Stimulated activated memory B cell treated with anti-CD40 and anti-IgM and Interleukin-4, amounts not matched to agents 10 μg/mL and 1 μg/mL and 100 μg/mL, for 72 hours (primary cell): Measurements from ENCODE around the gene MACROD2.

Source experiments
- ATAC-seq: fragments of 150-1000 bp; cut with Tn5 transposase; 2 replicates; pipeline ENCODE4 v1.10.0; 2021
- H3K27ac Mint-ChIP-seq: one replicate; pipeline ENCODE4 v1.8.0; 2022; ENCODE audit warnings: mild to moderate bottlenecking, mixed read lengths
- H3K27me3 Mint-ChIP-seq: one replicate; pipeline ENCODE4 v1.8.0; 2022; ENCODE audit warnings: mixed read lengths
- H3K36me3 Mint-ChIP-seq: one replicate; pipeline ENCODE4 v1.8.0; 2022; ENCODE audit warnings: mixed read lengths
- H3K4me1 Mint-ChIP-seq: one replicate; pipeline ENCODE4 v1.8.0; 2022; ENCODE audit warnings: mixed read lengths
- H3K4me3 Mint-ChIP-seq: one replicate; pipeline ENCODE4 v1.8.0; 2022; ENCODE audit warnings: mild to moderate bottlenecking, moderate library complexity, mixed read lengths
- H3K9me3 Mint-ChIP-seq: one replicate; pipeline ENCODE4 v1.8.0; 2022; ENCODE audit warnings: mixed read lengths

The MACROD2 gene

DNA sequence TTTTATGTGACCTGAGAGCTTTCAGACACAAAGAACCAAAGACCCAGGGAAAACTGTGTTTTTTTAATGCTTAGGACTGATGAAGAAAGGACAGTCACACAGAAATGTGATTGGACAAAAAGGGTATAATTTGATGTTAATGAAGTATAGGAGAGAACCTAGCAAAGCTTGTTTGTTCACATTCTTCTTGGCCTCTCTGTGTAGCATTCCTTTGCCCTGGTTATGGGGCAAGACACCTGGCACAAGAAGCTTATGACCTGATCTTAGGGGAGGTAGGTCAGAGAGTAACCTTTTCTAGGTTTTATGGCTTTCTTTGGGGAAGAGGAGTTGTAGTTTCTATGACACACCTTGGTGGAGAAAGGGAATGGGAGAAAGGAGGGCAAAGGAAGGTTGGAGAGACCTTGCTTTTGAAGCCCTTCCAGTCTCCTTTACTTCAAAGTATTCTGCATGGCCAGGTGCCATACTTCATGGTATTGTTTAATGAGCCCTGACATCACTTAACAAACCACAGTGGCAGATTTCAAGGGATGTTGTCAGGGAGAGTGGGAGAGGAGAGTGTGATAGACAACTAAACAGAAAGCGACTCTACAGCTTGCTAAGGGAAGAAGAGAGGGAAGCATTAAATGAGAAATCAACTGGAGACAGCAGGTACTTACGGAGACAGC is 1043.9 kb downstream of the MACROD2 start:
- Mint-ChIP-seq H3K27ac (no peak overlapping the region), H3K36me3 (no peaks in the 10 kb centered on the region), H3K9me3 (no peaks in the 10 kb centered on the region), H3K4me3 (no peak overlapping the region), H3K27me3 (no peaks in the 10 kb centered on the region), H3K4me1 (no peaks in the 10 kb centered on the region)
- ATAC-seq, result no peak

DNA sequence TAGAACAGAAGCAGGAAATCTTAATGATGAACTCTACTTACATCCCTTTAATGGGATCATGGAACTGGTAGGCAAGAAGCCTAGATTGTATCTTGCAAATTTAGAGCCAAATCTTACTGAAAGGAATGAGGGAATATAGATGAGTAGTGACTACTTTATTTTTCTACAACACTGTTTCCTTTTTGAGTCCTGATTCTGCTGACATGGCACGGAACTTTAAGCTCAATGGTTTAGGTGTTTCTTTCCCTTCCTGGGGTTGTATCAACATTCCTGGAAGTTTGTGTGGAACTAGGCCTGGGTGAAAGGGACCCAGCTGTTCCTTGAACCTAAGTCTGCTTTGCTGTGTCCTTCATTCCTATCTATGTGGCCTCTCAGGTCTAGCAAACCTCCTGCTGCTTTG is 1047.4 kb downstream of the MACROD2 start:
- ATAC-seq, result no peak
- Mint-ChIP-seq H3K27ac (no peak overlapping the region), H3K4me3 (no peak overlapping the region), H3K27me3 (no peaks in the 10 kb centered on the region), H3K9me3 (no peaks in the 10 kb centered on the region), H3K4me1 (no peaks in the 10 kb centered on the region), H3K36me3 (no peaks in the 10 kb centered on the region)

DNA sequence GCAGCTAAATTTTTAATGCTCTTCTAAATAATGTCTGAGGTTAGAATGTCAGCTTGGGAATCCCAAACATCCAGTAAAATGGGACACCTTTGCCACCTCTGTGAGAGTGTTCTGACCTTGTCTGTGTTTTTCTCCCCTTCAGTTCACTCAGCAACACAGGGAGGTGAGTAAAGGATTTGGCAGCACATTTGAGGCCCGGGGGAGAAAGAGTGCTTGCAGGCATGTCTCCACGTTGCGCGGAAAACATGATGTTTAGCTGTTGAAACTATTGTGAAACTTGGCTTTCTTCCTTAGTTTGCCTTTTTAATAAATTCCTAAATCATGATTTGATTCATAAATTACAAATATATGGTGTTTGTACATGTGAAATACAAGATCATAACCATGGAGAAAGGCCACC is 1049.9 kb downstream of the MACROD2 start:
- H3K36me3 Mint-ChIP-seq, result no peaks in the 10 kb centered on the region
- H3K4me1 Mint-ChIP-seq, result no peaks in the 10 kb centered on the region
- no peak overlapping the region for H3K4me3 Mint-ChIP-seq
- no peak overlapping the region for H3K27ac Mint-ChIP-seq
- H3K27me3 Mint-ChIP-seq, result no peaks in the 10 kb centered on the region
- ATAC-seq, result no peak
- no peaks in the 10 kb centered on the region for H3K9me3 Mint-ChIP-seq

DNA sequence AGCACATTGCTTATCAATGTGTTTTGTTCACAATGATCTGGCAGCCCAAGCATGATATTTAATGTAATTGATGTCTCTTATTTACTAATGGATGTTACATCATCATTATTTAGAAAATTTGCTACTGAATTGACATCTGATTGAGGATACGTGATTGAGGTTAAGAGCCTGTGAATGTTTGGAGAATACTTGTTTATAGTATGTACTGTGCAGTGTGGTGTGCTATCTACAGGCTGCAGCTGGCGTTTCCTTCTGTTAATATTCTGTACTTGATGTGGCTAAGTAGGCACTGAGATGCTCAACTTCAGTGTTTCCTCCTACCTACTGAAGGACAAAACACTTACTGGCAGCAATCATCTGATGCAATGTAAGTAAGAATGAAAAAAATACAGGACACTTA is 1051.7 kb downstream of the MACROD2 start:
- Mint-ChIP-seq H3K36me3 (no peaks in the 10 kb centered on the region), H3K4me1 (no peaks in the 10 kb centered on the region), H3K27me3 (peaks cover 2% of the 10 kb centered on the region), H3K27ac (no peak overlapping the region), H3K4me3 (no peak overlapping the region), H3K9me3 (no peaks in the 10 kb centered on the region)
- ATAC-seq, result no peak

DNA sequence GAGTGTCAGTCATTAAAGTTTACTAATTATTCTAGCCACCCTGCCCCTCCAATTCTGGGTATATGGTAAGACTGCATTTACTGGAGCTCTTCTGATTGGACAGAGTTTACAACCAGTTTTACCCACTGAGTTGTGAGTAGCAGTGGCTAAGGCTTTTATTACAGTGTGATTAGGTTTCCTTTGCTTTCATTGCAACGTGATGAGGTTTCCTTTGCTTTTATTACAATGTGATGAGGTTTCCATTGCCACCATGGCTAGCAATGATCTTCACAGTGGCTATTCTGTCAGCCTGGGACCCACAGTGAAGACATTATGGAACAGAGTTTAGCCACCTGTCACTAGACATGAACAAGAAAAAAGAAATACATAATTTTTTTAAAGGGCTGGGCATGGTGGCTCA is 1052.3 kb downstream of the MACROD2 start:
- no peak for ATAC-seq
- H3K36me3 Mint-ChIP-seq, result no peaks in the 10 kb centered on the region
- no peaks in the 10 kb centered on the region for H3K9me3 Mint-ChIP-seq
- no peaks in the 10 kb centered on the region for H3K4me1 Mint-ChIP-seq
- H3K27me3 Mint-ChIP-seq, result peaks cover 7% of the 10 kb centered on the region
- no peak overlapping the region for H3K27ac Mint-ChIP-seq
- no peak overlapping the region for H3K4me3 Mint-ChIP-seq

DNA sequence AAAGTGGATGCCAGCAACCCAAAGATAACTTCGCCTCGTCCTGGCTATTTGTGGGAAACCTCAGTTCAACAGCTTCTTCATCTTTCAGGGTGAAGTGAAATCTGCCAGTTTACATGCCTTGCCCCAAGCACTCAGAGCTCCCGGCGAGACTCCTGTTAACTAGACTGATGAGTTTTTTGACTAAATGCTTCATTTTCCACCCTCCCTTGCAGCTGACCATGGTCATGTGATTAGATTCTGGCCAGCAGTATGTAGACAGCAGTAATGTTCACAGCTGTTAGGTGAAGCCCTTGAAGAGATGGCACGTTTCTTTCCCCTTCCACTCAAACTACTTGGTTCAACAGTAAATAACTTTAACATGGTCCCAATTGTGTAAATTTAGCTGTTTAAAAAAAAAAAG is 1060.9 kb downstream of the MACROD2 start:
- Mint-ChIP-seq H3K27me3 (peaks cover 19% of the 10 kb centered on the region), H3K27ac (no peak overlapping the region), H3K36me3 (no peaks in the 10 kb centered on the region), H3K4me1 (no peaks in the 10 kb centered on the region), H3K4me3 (no peak overlapping the region), H3K9me3 (peaks cover 3% of the 10 kb centered on the region)
- no peak for ATAC-seq

DNA sequence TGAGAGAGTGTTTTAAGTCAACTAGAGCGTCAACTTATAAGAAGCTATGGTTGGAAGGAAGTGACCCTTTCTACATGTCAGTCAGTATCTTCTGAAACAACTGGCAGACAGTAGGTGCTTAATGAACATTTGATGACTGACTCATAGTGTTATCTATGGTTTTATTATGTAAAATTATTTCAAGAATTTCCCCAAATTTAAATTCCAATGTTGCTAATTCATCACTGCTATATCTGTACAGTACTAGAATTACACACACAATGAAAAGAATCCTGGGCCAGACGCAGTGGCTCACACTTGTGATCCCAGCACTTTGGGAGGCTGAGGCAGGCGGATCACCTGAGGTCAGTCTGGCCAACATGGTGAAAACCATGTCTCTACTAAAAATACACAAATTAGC is 1063.5 kb downstream of the MACROD2 start:
- Mint-ChIP-seq H3K27ac (no peak overlapping the region), H3K9me3 (peaks cover under 1% of the 10 kb centered on the region), H3K36me3 (no peaks in the 10 kb centered on the region), H3K4me1 (no peaks in the 10 kb centered on the region), H3K4me3 (no peak overlapping the region), H3K27me3 (peaks cover 8% of the 10 kb centered on the region)
- no peak for ATAC-seq

DNA sequence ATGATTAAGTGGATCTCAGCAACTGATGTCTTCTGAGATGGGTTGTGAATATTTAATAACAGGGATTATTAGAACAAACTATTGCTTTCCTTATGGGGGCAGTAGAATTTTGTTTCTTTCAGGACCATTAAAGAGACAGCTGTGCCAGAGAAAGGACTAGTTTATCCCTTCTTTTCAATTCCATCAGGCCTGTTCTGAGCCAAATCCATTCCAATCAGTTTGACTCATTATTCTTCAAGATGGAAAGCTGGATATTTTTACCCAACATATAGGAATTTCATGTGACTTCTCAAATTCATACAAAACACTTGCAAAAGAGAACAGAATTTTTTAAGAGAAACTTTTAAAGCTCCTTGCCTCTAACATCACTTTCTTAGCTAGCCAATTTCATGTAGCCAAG is 1064.1 kb downstream of the MACROD2 start:
- no peaks in the 10 kb centered on the region for H3K36me3 Mint-ChIP-seq
- ATAC-seq, result no peak
- peaks cover 8% of the 10 kb centered on the region for H3K27me3 Mint-ChIP-seq
- no peak overlapping the region for H3K27ac Mint-ChIP-seq
- no peaks in the 10 kb centered on the region for H3K4me1 Mint-ChIP-seq
- H3K4me3 Mint-ChIP-seq, result no peak overlapping the region
- no peaks in the 10 kb centered on the region for H3K9me3 Mint-ChIP-seq

DNA sequence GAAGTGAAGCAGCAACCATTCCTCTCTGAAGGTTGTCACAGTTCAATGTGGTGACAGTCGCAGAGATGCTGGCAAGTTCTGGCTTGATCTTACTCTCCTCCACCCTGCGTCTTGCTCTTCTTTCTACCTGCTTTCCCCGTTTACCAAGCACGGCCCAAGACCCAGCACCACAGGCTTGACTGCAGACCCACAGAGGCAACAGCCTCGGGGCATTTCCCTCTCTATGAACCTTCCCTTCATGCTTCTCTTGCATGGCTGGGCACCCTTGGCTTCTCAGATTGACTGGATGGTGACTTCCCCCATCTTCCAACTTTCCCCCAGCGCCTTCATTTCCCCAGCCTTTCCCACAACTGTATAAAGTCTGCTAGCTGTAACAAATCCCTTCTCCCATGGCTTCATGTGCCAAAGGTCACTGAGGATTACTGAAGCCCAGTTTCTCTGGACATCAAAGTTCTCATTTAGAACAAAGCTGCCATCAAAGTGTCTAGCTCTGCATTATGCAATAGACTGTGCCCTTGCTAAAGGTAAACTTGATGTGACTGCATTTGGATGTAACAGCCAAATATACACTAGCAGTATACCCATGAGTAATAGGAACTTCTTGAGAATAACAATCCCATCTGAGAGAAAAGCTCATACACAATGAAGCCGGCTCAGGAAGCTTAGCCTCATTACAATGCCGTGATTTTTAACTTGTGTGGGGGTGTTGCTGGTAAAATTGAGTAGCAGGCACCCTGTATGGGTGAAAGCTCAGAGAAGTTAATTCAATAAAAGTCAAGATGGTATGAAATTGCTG is 1065.1 kb downstream of the MACROD2 start:
- H3K36me3 Mint-ChIP-seq, result no peaks in the 10 kb centered on the region
- H3K4me3 Mint-ChIP-seq, result no peak overlapping the region
- peaks cover 4% of the 10 kb centered on the region for H3K27me3 Mint-ChIP-seq
- H3K27ac Mint-ChIP-seq, result no peak overlapping the region
- H3K9me3 Mint-ChIP-seq, result no peaks in the 10 kb centered on the region
- ATAC-seq, result peak; percentile 56
- H3K4me1 Mint-ChIP-seq, result no peaks in the 10 kb centered on the region

DNA sequence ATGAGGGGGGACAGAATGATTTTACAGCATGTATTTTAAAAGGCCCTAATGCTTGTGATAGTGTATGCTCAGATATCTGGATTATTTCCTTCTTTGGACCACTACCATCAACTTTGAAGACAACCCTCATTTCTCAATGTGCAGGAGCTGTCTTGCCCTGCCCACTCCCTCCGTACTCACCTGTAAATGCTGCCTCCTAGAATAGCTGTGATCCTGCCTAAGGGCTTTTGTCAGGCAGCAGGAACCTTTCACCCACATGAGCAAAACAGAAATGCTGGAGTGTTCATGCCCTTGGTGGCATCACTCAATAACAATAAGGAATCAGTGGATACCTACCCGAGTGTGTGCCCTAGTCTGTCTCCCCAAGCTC is 1065.7 kb downstream of the MACROD2 start:
- ATAC-seq, result no peak
- Mint-ChIP-seq H3K4me3 (no peak overlapping the region), H3K9me3 (no peaks in the 10 kb centered on the region), H3K27ac (no peak overlapping the region), H3K27me3 (no peaks in the 10 kb centered on the region), H3K36me3 (no peaks in the 10 kb centered on the region), H3K4me1 (no peaks in the 10 kb centered on the region)

DNA sequence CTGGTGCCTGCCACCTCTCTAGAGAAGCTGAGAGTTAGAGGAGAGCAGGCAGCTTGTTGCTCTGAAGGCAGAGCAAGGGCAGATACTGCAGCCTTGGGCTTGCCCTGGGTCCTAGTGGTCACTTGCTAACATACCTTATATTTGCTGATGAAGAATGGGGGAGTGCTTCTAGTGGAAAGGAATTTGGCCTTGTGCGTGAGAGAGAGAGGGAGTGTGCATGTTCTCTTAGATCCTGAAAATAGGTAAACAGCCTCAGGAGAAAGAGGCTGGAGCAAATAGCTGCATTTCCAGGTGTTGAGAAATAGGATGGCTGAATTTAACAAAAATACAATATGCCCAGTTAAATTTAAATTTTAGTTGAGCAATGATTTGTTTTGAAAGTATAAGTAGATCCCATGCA is 1066.6 kb downstream of the MACROD2 start:
- no peak for ATAC-seq
- no peaks in the 10 kb centered on the region for H3K4me1 Mint-ChIP-seq

DNA sequence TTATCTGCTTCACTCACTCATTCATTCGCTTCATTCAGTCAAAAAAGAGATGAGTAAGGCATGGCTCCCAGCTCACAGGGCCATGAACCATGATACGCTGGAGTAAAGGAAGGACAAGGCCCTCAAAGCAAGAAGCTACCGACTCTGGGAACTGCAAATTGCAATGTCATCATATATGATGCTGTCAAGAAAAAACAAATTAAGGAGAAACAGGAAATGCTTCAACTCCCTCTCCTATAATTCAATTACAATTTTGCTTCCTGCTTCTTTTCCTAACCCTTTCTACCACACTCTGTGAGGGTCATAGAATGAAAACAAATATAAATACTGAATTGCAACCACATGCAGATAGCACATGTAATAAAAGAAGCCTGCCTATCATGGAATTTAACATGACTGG is 1067.8 kb downstream of the MACROD2 start:
- Mint-ChIP-seq H3K4me1 (no peaks in the 10 kb centered on the region), H3K27ac (no peak overlapping the region), H3K9me3 (no peaks in the 10 kb centered on the region), H3K27me3 (no peaks in the 10 kb centered on the region), H3K36me3 (no peaks in the 10 kb centered on the region), H3K4me3 (no peak overlapping the region)
- no peak for ATAC-seq

More for the DNA sequence above, 1066.6 kb downstream of the MACROD2 start:
- Mint-ChIP-seq H3K36me3 (no peaks in the 10 kb centered on the region), H3K9me3 (no peaks in the 10 kb centered on the region), H3K27ac (no peak overlapping the region), H3K27me3 (no peaks in the 10 kb centered on the region), H3K4me3 (no peak overlapping the region)

DNA sequence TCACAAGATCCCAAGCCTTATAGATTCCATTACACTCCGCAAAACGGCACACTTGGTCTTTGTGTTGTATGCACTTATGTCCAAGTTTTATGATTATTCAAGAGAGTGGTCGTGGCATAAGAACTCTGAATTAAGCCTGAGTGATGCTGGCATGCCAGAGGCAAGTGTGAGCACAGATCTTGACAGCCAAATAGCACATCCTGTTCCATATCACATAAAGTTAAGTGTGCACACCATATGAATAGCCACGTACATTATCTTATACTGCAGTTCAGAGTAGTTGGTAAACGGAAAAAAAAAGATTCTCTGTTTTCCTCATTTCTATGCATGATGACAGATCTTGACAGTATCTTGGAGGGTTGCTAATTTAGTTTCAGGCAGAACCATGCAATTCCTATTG is 1069.4 kb downstream of the MACROD2 start:
- Mint-ChIP-seq H3K27ac (no peak overlapping the region), H3K4me3 (no peak overlapping the region), H3K4me1 (no peaks in the 10 kb centered on the region), H3K9me3 (no peaks in the 10 kb centered on the region), H3K36me3 (no peaks in the 10 kb centered on the region), H3K27me3 (no peaks in the 10 kb centered on the region)
- ATAC-seq, result no peak

DNA sequence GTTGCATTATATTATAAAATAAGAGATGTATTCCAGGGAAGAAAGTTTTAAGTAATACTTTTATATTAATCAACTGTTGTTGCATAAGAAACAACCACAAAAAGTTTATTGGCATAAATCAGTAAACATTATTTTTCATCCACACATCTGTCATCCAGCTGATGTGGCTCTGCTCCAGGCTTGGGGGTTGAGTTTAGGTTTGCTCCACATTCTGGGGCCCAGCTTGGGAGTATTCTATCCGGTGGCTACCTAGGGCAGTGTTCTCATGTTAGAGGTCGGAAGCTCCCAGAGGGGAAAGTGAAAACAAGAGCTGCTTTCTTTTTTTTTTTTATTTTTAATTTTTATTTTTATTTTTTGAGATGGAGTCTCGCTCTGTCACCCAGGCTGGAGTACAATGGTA is 1070.5 kb downstream of the MACROD2 start:
- H3K27me3 Mint-ChIP-seq, result no peaks in the 10 kb centered on the region

DNA sequence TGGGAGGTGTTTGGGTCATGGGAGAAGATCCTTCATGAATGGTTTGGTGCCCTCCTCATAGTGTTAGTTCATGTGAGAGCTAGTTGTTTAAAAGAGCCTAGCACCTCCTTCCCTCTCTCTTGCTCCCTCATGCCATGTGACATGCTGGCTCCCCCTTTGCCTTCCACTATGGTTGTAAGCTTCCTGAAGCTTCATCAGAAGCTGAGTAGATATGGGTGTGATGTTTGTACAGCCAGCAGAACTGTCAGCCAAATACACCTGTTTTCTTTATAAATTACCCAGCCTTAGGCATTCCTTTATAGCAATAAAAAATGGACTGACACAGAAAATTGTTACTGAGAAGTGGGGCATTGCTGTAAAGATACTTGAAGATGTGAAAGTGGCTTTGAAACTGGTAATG is 1073.2 kb downstream of the MACROD2 start:
- no peaks in the 10 kb centered on the region for H3K9me3 Mint-ChIP-seq
- no peak overlapping the region for H3K27ac Mint-ChIP-seq
- no peak for ATAC-seq
- H3K27me3 Mint-ChIP-seq, result no peaks in the 10 kb centered on the region
- H3K4me1 Mint-ChIP-seq, result no peaks in the 10 kb centered on the region
- H3K36me3 Mint-ChIP-seq, result no peaks in the 10 kb centered on the region
- H3K4me3 Mint-ChIP-seq, result no peak overlapping the region

More for the DNA sequence above, 1070.5 kb downstream of the MACROD2 start:
- no peaks in the 10 kb centered on the region for H3K4me1 Mint-ChIP-seq
- no peaks in the 10 kb centered on the region for H3K9me3 Mint-ChIP-seq
- no peaks in the 10 kb centered on the region for H3K36me3 Mint-ChIP-seq
- no peak overlapping the region for H3K27ac Mint-ChIP-seq
- no peak for ATAC-seq
- H3K4me3 Mint-ChIP-seq, result no peak overlapping the region

DNA sequence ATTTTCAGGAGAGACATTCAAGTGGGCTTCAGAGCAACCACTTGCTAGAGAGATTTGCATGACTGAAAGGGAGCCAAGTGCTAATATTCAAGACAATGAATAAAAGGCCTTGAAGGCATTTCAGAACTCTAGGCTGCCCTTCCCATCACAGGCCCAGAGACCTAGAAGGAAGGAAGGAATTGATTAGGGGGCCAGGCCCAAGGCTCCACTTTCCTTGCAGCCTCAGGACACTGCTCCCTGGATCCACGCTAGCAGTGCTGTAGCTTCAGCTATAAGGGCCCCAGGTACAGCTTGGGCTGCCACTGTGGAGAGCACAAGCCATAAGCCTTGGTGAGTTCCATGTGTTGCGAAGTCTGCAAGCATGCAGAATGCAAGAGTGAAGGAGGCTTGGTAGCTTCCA is 1074.0 kb downstream of the MACROD2 start:
- no peaks in the 10 kb centered on the region for H3K27me3 Mint-ChIP-seq
- H3K4me3 Mint-ChIP-seq, result no peak overlapping the region
- no peaks in the 10 kb centered on the region for H3K36me3 Mint-ChIP-seq
- H3K9me3 Mint-ChIP-seq, result no peaks in the 10 kb centered on the region
- H3K4me1 Mint-ChIP-seq, result no peaks in the 10 kb centered on the region
- peak; percentile 50 for ATAC-seq
- no peak overlapping the region for H3K27ac Mint-ChIP-seq
